Transverse colon (tissue), 4 donors: ENCODE results near the gene POC1B. TPM values are rescaled to one million over a fixed set of nuclear protein-coding genes. Genes with fewer than 3 reads are reported as not detected.
"Not testable (repeated sequence)": the region's sequence is repeated elsewhere in the genome, so short reads cannot be mapped to it uniquely, and the experiment has no call there.

Source experiments
- DNase-seq: peaks from one replicate; pipeline ENCODE4 v3.0.0-alpha.2; 2019
- H3K27ac ChIP-seq, 4 donors: fragments of 200-600 bp; sonication (generic); 2 replicates each; pipeline ENCODE4 v1.5.1; 2016 to 2018; ENCODE audit warnings: inconsistent platforms in 4 of 4
- H3K27me3 ChIP-seq: fragments of 200-600 bp; sonication (generic); 2 replicates; pipeline ENCODE4 v1.5.1; 2017; ENCODE audit warnings: inconsistent platforms
- H3K36me3 ChIP-seq, 4 donors: fragments of 200-600 bp; sonication (generic); 2 replicates each; pipeline ENCODE4 v1.5.1; 2017 to 2019; ENCODE audit warnings: inconsistent platforms in 4 of 4
- H3K4me1 ChIP-seq, 4 donors: fragments of 200-600 bp; sonication (generic); 2 replicates each; pipeline ENCODE4 v1.5.1; 2017 to 2020; ENCODE audit warnings: inconsistent platforms in 4 of 4
- H3K4me3 ChIP-seq, 4 donors: fragments of 200-600 bp; sonication (generic); 1 replicate in 1 of 4; 2 replicates in 3 of 4; pipeline versions ENCODE4 v1.5.1 to v1.6.1; 2017 to 2019; ENCODE audit warnings: inconsistent platforms in 4 of 4
- H3K9me3 ChIP-seq, 2 donors: fragments of 200-600 bp; sonication (generic); 2 replicates each; pipeline ENCODE4 v1.5.1; 2017 to 2019; ENCODE audit warnings: inconsistent platforms in 2 of 2
- CTCF ChIP-seq, 5 experiments: fragments of 200-600 bp in 3 of 5; fragments of 450-650 bp in 2 of 5; sonication (generic) in 3 of 5; IDR thresholded peaks; 1 replicate in 2 of 5; 2 replicates in 3 of 5; pipeline ENCODE4 v1.5.1; 2016 to 2017; ENCODE audit warnings: antibody characterized with exemption in 5 of 5, inconsistent platforms in 3 of 5, mild to moderate bottlenecking in 2 of 5, moderate library complexity in 1 of 5
- EP300 ChIP-seq: sonication (generic); formaldehyde crosslinking; IDR thresholded peaks from one replicate; pipeline ENCODE4 v1.6.1; 2017; ENCODE audit warnings: antibody characterized with exemption, low read depth
- POLR2A ChIP-seq: fragments of 450-650 bp; IDR thresholded peaks from one replicate; pipeline ENCODE4 v1.6.1; 2016; ENCODE audit warnings: antibody characterized with exemption, mild to moderate bottlenecking, moderate library complexity
- POLR2AphosphoS5 ChIP-seq, 3 donors: sonication (generic); formaldehyde crosslinking; IDR thresholded peaks; one replicate each; pipeline ENCODE4 v1.6.1; 2016; ENCODE audit warnings: antibody characterized with exemption in 3 of 3
- WGBS, 2 donors: methylation state at CpG; one replicate each; pipeline ENCODE4 v1.1.5; 2018; ENCODE audit warnings: low coverage in 1 of 2; 5-methylcytosine and 5-hydroxymethylcytosine counted together
- in situ Hi-C, 4 donors: fragments of 200-750 bp; cut with MboI; loops; one replicate each; pipeline versions ENCODE4 v1.15.0 to v1.15.1; 2017; ENCODE audit warnings: low sequenced_read_pairs in 3 of 4, low pct_ligation_motif_present in 1 of 4, low pct_unique_long_range_greater_than_20kb in 1 of 4
- intact Hi-C: fragments of 100-400 bp; cut with DNase I; formaldehyde crosslinking; loops from one replicate; pipeline ENCODE4 v1.15.1; 2023; ENCODE audit warnings: low total_unique reads
- total RNA-seq, 4 donors: library from RNA; depleted of rRNA; stranded (reverse); fragments of >200 nt; gene quantifications; one replicate each; pipeline ENCODE4 v1.1.0, GENCODE V29; 2016

The POC1B gene
- total RNA-seq, 4 donors from 2014 or later: 7.8 to 68.5 (median 33.8) TPM

DNA sequence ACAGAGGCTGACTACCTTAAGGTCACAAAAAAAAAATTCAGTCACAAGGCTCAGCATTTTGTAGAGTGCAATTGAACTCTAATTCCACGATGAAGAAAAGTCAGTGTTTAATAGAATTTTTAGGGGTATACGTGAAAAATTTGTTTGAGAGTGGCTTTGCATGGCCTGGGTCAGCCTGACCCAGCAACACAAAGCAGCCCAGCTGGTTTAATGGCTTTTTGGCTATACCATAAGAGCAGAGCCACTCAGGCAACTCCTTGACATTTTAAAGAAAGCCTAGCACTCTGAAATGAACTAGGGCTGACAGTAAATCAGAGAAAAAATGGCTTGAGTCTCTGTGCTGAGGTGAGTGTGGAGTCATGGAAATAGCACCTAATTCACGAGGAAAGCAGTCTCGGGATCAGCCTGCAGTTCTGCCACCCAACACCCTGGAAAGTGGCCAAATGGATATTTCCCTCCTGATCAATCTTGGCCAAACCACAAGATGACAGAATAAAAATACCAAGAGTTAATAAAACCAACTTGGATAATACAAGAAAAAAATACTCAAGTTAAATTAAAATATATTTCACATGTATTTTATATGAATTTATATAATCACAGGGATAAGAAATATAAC is 60.8 kb downstream of the POC1B start:
- Histone ChIP-seq H3K4me3 (no peak overlapping the region), H3K4me1 (peaks cover 3 to 42% (median 12%) of the 10 kb centered on the region in 4 donors), H3K9me3 (no peaks in the 10 kb centered on the region), H3K27me3 (no peaks in the 10 kb centered on the region), H3K36me3 (no peaks in the 10 kb centered on the region), H3K27ac (no peak overlapping the region)
- no peak for DNase-seq
- WGBS, 2 donors: 34 to 53% methylated on average over 2 to 4 of the region's 4 CpGs
- in situ Hi-C loops: loop anchor here in 3 of 4 donors (10.0 to 25.0 kb wide), 5 partner anchors 60 to 453 kb away; partner anchors contain the start of genes GALNT4 (in 1 of the 3) and POC1B (in 1 of the 3)
- TF ChIP-seq EP300 (no peak), CTCF (IDR thresholded peaks at IDR 0.05) (no peak)
- intact Hi-C loops: loop anchor here (5.0 kb wide), 2 partner anchors 113 to 438 kb away; partner anchors contain the start of gene DUSP6

- TF ChIP-seq EP300 (no peak), POLR2AphosphoS5 (IDR thresholded peaks at IDR 0.05) (peak in 1 of 3 donors; percentile 29), CTCF (IDR thresholded peaks at IDR 0.05) (peak; percentile 54 to 80 (median 59)), POLR2A (no peak)
- WGBS, 2 donors: 10 to 19% methylated on average over 5 to 6 of the region's 6 CpGs
- H3K4me3 ChIP-seq: peak overlapping the region in 1 of 4 donors; percentile 23
- H3K4me1 ChIP-seq: peaks cover 3 to 27% (median 7%) of the 10 kb centered on the region in 4 donors
- H3K36me3 ChIP-seq: no peaks in the 10 kb centered on the region
- H3K9me3 ChIP-seq: no peaks in the 10 kb centered on the region
- DNase-seq: no peak
- intact Hi-C loops: loop anchor here (2.0 to 5.0 kb wide), 3 partner anchors 110 to 435 kb away; partner anchors contain the start of gene DUSP6
- H3K27me3 ChIP-seq: no peaks in the 10 kb centered on the region
- in situ Hi-C loops: loop anchor here in 3 of 4 donors (10.0 to 25.0 kb wide), 5 partner anchors 63 to 450 kb away; partner anchors contain the start of genes GALNT4 (in 1 of the 3) and POC1B (in 1 of the 3)
- H3K27ac ChIP-seq: peak overlapping the region; percentile 29 to 54 (median 46)
Measured at GRCh38 chr12:89461649-89462612, 63.9 kb downstream of the POC1B start.

DNA sequence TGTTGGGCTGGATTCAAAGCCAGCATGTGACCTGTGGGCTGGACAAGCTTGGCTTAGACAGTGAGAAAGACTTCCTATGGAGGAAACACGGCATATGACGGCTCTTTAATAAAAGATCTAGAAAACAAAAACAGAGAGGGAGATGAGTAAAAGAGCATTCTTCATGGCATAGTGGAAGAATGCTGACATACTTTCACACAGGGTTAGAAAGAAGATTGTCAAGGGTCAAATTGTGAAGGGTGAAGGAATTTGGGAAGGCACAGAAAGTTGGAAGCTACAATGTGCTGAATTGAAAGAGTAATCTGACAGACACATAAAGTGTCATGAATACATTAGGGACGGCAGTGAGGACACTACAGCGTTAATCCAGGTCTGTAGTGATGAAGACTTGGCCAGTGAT is 64.7 kb downstream of the POC1B start:
- Histone ChIP-seq H3K36me3 (no peaks in the 10 kb centered on the region), H3K9me3 (no peaks in the 10 kb centered on the region), H3K27ac (peak overlapping the region; percentile 29 to 54 (median 46)), H3K4me1 (peaks cover 3 to 27% (median 7%) of the 10 kb centered on the region in 4 donors), H3K4me3 (no peak overlapping the region), H3K27me3 (no peaks in the 10 kb centered on the region)
- no peak for DNase-seq
- in situ Hi-C loops (loop anchor here in 3 of 4 donors (10.0 to 25.0 kb wide), 5 partner anchors 64 to 449 kb away; partner anchors contain the start of genes GALNT4 (in 1 of the 3) and POC1B (in 1 of the 3)), intact Hi-C loops (loop anchor here (2.0 to 5.0 kb wide), 3 partner anchors 109 to 434 kb away; partner anchors contain the start of gene DUSP6)
- 61 to 70% methylated on average over 4 of the region's 4 CpGs for WGBS, 2 donors
- TF ChIP-seq EP300 (no peak), POLR2A (no peak), CTCF (IDR thresholded peaks at IDR 0.05) (no peak), POLR2AphosphoS5 (IDR thresholded peaks at IDR 0.05) (no peak)

- H3K36me3 ChIP-seq, H3K4me3 ChIP-seq, H3K27me3 ChIP-seq, intact Hi-C loops, H3K27ac ChIP-seq, DNase-seq, H3K9me3 ChIP-seq: not testable (repeated sequence)
- peaks cover 4 to 22% (median 10%) of the 10 kb centered on the region in 4 donors for H3K4me1 ChIP-seq
- in situ Hi-C loops: loop anchor here (10.0 to 25.0 kb wide), 5 partner anchors 104 to 447 kb away; partner anchors contain the start of gene DUSP6 (in 1 of the 4)
- peak in 2 of 5 experiments; percentile 21 to 27 for TF ChIP-seq CTCF (IDR thresholded peaks at IDR 0.05)
- 47 to 64% methylated on average over 4 of the region's 4 CpGs for WGBS, 2 donors
Measured at GRCh38 chr12:89459279-89459678, 66.6 kb downstream of the POC1B start.
